Lower leg skin (tissue), 3 donors: Measurements from ENCODE around the gene BOK.

Experiments used
- CTCF ChIP-seq, 3 donors: fragments of 450-650 bp; IDR thresholded peaks; one replicate each; pipeline ENCODE4 v1.5.1; 2016; ENCODE audit warnings: antibody characterized with exemption in 3 of 3, mild to moderate bottlenecking in 3 of 3, moderate library complexity in 2 of 3
- POLR2A ChIP-seq, 2 donors: fragments of 450-650 bp; IDR thresholded peaks; one replicate each; pipeline ENCODE4 v1.6.1; 2016 to 2017; ENCODE audit warnings: antibody characterized with exemption in 2 of 2, mild to moderate bottlenecking in 1 of 2, moderate library complexity in 1 of 2

DNA sequence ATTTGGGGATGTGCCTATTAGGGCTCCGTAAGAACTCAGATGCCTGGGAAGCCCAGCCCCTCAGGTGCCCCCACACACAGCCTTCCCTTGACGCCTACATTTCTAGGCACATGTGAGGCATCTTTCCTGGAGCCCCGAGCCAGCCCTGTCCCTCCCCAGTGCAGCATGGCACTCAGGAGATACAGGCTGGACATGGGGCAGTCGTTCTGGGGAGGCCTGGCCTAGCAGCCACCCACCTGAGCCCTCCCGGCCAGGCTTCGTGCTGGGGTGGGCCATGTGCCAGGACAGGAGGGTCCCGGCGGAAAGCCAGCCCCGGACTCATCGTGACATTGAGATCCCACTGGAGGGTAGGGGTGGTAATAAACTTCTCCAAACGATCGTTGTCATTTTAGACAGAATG, 15.2 kb downstream of the BOK start:
- TF ChIP-seq CTCF (IDR thresholded peaks at IDR 0.05) (no peak), POLR2A (IDR thresholded peaks at IDR 0.05) (no peak)
